H9 (cell line): Measurements from ENCODE around the gene CDC25B. TPM values are rescaled to one million over a fixed set of nuclear protein-coding genes. Genes with fewer than 3 reads are reported as not detected.
"Not testable (repeated sequence)": the region's sequence is repeated elsewhere in the genome, so short reads cannot be mapped to it uniquely, and the experiment has no call there.

Experiments
- DNase-seq: peaks from one replicate; pipeline ENCODE4 v3.0.0-alpha.2; 2017
- H2AFZ ChIP-seq: one replicate; pipeline ENCODE4 v1.6.1; 2013; ENCODE audit warnings: mild to moderate bottlenecking, low read length, control low read depth, moderate library complexity
- H2AK5ac ChIP-seq: 2 replicates; pipeline ENCODE4 v1.6.1; 2013; ENCODE audit warnings: low read length, control low read depth, mixed read lengths; ENCODE audit not compliant: insufficient read length
- H2BK120ac ChIP-seq: one replicate; pipeline ENCODE4 v1.6.1; 2013; ENCODE audit warnings: low read depth, mild to moderate bottlenecking, low read length, control low read depth, inconsistent platforms; ENCODE audit not compliant: poor library complexity, severe bottlenecking
- H2BK12ac ChIP-seq: 2 replicates; pipeline ENCODE4 v1.6.1; 2013; ENCODE audit warnings: low read length, control low read depth, mixed read lengths, low read depth; ENCODE audit not compliant: insufficient read length
- H2BK15ac ChIP-seq: 2 replicates; pipeline ENCODE4 v1.6.1; 2013; ENCODE audit warnings: low read depth, low read length, control low read depth
- H2BK20ac ChIP-seq: one replicate; pipeline ENCODE4 v1.6.1; 2013; ENCODE audit warnings: low read depth, mild to moderate bottlenecking, low read length, control low read depth, inconsistent platforms; ENCODE audit not compliant: poor library complexity, severe bottlenecking
- H2BK5ac ChIP-seq: 2 replicates; pipeline ENCODE4 v1.6.1; 2013; ENCODE audit warnings: low read length, control low read depth, mixed read lengths; ENCODE audit not compliant: insufficient read length
- H3K14ac ChIP-seq: 2 replicates; pipeline ENCODE4 v1.6.1; 2013; ENCODE audit warnings: low read length, control low read depth; ENCODE audit not compliant: insufficient read depth
- H3K18ac ChIP-seq: 2 replicates; pipeline ENCODE4 v1.6.1; 2013; ENCODE audit warnings: low read depth, mild to moderate bottlenecking, mixed read lengths, low read length, control low read depth; ENCODE audit not compliant: insufficient read length
- H3K23ac ChIP-seq: 2 replicates; pipeline ENCODE4 v1.6.1; 2013; ENCODE audit warnings: low read length, control low read depth, mixed read lengths, low read depth; ENCODE audit not compliant: insufficient read length
- H3K23me2 ChIP-seq: 2 replicates; pipeline ENCODE4 v1.6.1; 2013; ENCODE audit warnings: low read depth, mild to moderate bottlenecking, mixed read lengths, low read length, control low read depth; ENCODE audit not compliant: insufficient read length, poor library complexity, severe bottlenecking
- H3K27ac ChIP-seq: 2 replicates; pipeline ENCODE4 v1.5.1; 2013; ENCODE audit warnings: low read length, control low read depth, mixed read lengths, low read depth; ENCODE audit not compliant: insufficient read length
- H3K27me3 ChIP-seq: 2 replicates; pipeline ENCODE4 v1.6.1; 2013; ENCODE audit warnings: low read length, control low read depth, inconsistent platforms; ENCODE audit not compliant: insufficient read depth
- H3K4ac ChIP-seq: 2 replicates; pipeline ENCODE4 v1.6.1; 2013; ENCODE audit warnings: low read depth, mild to moderate bottlenecking, control low read depth, inconsistent platforms, low read length, moderate library complexity
- H3K4me1 ChIP-seq: 2 replicates; pipeline ENCODE4 v1.6.1; 2013; ENCODE audit warnings: low read length, control low read depth, inconsistent platforms; ENCODE audit not compliant: insufficient read depth
- H3K4me2 ChIP-seq: 2 replicates; pipeline ENCODE4 v1.6.1; 2013; ENCODE audit warnings: low read length, control low read depth, mixed read lengths; ENCODE audit not compliant: insufficient read length, insufficient read depth
- H3K56ac ChIP-seq: 2 replicates; pipeline ENCODE4 v1.6.1; 2013; ENCODE audit warnings: low read depth, mild to moderate bottlenecking, mixed read lengths, low read length, control low read depth; ENCODE audit not compliant: insufficient read length
- H3K79me1 ChIP-seq: 2 replicates; pipeline ENCODE4 v1.6.1; 2013; ENCODE audit warnings: low read depth, mild to moderate bottlenecking, moderate library complexity, low read length, control low read depth, inconsistent platforms; ENCODE audit not compliant: insufficient read depth, poor library complexity, severe bottlenecking
- H3K79me2 ChIP-seq: 2 replicates; pipeline ENCODE4 v1.6.1; 2013; ENCODE audit warnings: low read length, control low read depth, inconsistent platforms; ENCODE audit not compliant: insufficient read depth
- H3K9ac ChIP-seq: 2 replicates; pipeline ENCODE4 v1.6.1; 2013; ENCODE audit warnings: low read length, control low read depth, mixed read lengths; ENCODE audit not compliant: insufficient read length; ENCODE audit errors: extremely low read depth
- H3K9me3 ChIP-seq: one replicate; pipeline ENCODE4 v1.6.1; 2013; ENCODE audit warnings: low read depth, low read length, inconsistent platforms; ENCODE audit not compliant: control insufficient read depth
- H3T11ph ChIP-seq: one replicate; pipeline ENCODE4 v1.6.1; 2013; ENCODE audit warnings: mild to moderate bottlenecking, low read length, control low read depth, inconsistent platforms
- H4K20me1 ChIP-seq: one replicate; pipeline ENCODE4 v1.6.1; 2013; ENCODE audit not compliant: control insufficient read depth, insufficient read length, insufficient read depth
- H4K5ac ChIP-seq: 2 replicates; pipeline ENCODE4 v1.6.1; 2013; ENCODE audit warnings: low read depth, mild to moderate bottlenecking, mixed read lengths, low read length, control low read depth; ENCODE audit not compliant: insufficient read length
- H4K8ac ChIP-seq: replicated peaks from 2 replicates; pipeline ENCODE4 v1.6.1; 2013; ENCODE audit warnings: low read length, control low read depth, mixed read lengths, low read depth; ENCODE audit not compliant: insufficient read length
- H4K91ac ChIP-seq: 2 replicates; pipeline ENCODE4 v1.6.1; 2013; ENCODE audit warnings: low read depth, mild to moderate bottlenecking, moderate library complexity, mixed read lengths, low read length, control low read depth; ENCODE audit not compliant: insufficient read length
- H3K27ac Mint-ChIP-seq, 3 experiments: 2 replicates in 2 of 3; 3 replicates in 1 of 3; pipeline ENCODE4 v1.8.0; 2020 to 2021; ENCODE audit warnings: mixed read lengths in 3 of 3, mild to moderate bottlenecking in 1 of 3, moderate library complexity in 1 of 3
- H3K27me3 Mint-ChIP-seq: 2 replicates; pipeline ENCODE4 v1.8.0; 2021; ENCODE audit warnings: low read depth, mild to moderate bottlenecking, moderate library complexity, mixed read lengths
- H3K36me3 Mint-ChIP-seq, 3 experiments: 2 replicates in 2 of 3; 3 replicates in 1 of 3; pipeline ENCODE4 v1.8.0; 2020 to 2021; ENCODE audit warnings: low read depth in 3 of 3, mixed read lengths in 3 of 3; ENCODE audit not compliant: insufficient read depth in 1 of 3
- H3K4me1 Mint-ChIP-seq, 2 experiments: 2 replicates each; pipeline ENCODE4 v1.8.0; 2020; ENCODE audit warnings: mixed read lengths in 2 of 2
- H3K4me3 Mint-ChIP-seq, 2 experiments: 2 replicates in 1 of 2; 3 replicates in 1 of 2; pipeline ENCODE4 v1.8.0; 2020 to 2021; ENCODE audit warnings: mild to moderate bottlenecking in 2 of 2, mixed read lengths in 2 of 2, moderate library complexity in 1 of 2
- H3K9me3 Mint-ChIP-seq, 2 experiments: 2 replicates in 1 of 2; 3 replicates in 1 of 2; pipeline ENCODE4 v1.8.0; 2020; ENCODE audit warnings: mild to moderate bottlenecking in 2 of 2, mixed read lengths in 2 of 2, moderate library complexity in 1 of 2
- WGBS: extraction: QIAGEN DNeasy Blood & Tissue Kit; methylation state at CpG from one replicate; pipeline ENCODE4 v1.1.7; 2013; ENCODE audit warnings: missing lambda C conversion rate, low lambda C conversion rate, mixed read lengths; ENCODE audit not compliant: insufficient read length; ENCODE audit errors: extremely low coverage; 5-methylcytosine and 5-hydroxymethylcytosine counted together
- total RNA-seq: library from RNA; stranded (reverse); gene quantifications from 2 replicates; pipeline ENCODE4 v1.2.1, GENCODE V29; 2021
- TF ChIP-seq, protein P1 (sequence below): fragments of 200-600 bp; sonication (generic); conservative IDR thresholded peaks from 3 replicates; pipeline ENCODE4 v1.8.0; 2021; ENCODE audit warnings: antibody characterized with exemption, mild to moderate bottlenecking

The CDC25B gene
- total RNA-seq, 1 experiment from 2014 or later, result 24.0 TPM

DNA sequence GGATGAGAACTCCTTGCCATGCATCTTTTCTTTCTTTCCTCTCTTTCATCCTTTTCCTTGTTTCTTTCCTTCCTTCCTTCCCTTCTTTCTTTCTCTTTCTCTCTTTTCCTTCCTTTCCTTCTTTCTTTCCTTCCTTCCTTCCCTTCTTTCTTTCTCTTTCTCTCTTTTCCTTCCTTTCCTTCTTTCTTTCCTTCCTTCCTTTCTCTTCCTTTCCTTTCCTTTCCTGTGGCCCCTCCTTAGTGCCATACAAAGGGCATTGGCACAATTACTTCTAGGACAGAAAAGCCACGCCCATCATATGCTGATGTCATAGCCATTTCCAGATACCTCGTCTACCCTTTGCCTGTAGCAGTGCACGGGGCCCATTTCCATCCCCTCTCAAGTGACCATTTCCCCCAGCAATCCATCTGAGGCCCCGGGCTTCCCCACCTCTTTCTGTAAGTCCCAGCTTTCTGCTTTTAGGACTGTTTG lies 7.4 kb upstream of the CDC25B start:
- no peaks in the 10 kb centered on the region for H3K9me3 ChIP-seq
- no peak overlapping the region for H2AFZ ChIP-seq
- no peaks in the 10 kb centered on the region for H3K27me3 ChIP-seq
- peak overlapping the region in 1 of 3 experiments; percentile 2; a peak in 1 of 7 replicates for H3K27ac Mint-ChIP-seq
- WGBS, result no CpG with 5 or more reads among the region's 4 CpGs
- no peaks in the 10 kb centered on the region for H4K20me1 ChIP-seq
- H4K91ac ChIP-seq, result no peak overlapping the region
- no peak overlapping the region for H2BK5ac ChIP-seq
- H3K23me2 ChIP-seq, result peaks cover 7% of the 10 kb centered on the region
- no peak overlapping the region for H3K23ac ChIP-seq
- H3K79me1 ChIP-seq, result no peaks in the 10 kb centered on the region
- no peak overlapping the region for H3K4ac ChIP-seq
- no peak overlapping the region for H3K4me2 ChIP-seq
- no peak overlapping the region for H2BK120ac ChIP-seq
- no peak overlapping the region for H3K4me3 Mint-ChIP-seq
- DNase-seq, result no peak
- H3T11ph ChIP-seq, result no peak overlapping the region
- no peak overlapping the region for H2BK15ac ChIP-seq
- H3K79me2 ChIP-seq, result no peaks in the 10 kb centered on the region
- H3K27ac ChIP-seq, result no peak overlapping the region
- peaks cover 4 to 6% of the 10 kb centered on the region in 2 experiments for H3K4me1 Mint-ChIP-seq
- no peak overlapping the region for H3K9ac ChIP-seq
- no peak overlapping the region for H2AK5ac ChIP-seq
- H2BK12ac ChIP-seq, result no peak overlapping the region
- H3K36me3 Mint-ChIP-seq, result peaks cover 5 to 8% (median 8%) of the 10 kb centered on the region in 3 experiments; a peak in 6 of 7 replicates
- H3K9me3 Mint-ChIP-seq, result no peaks in the 10 kb centered on the region
- TF ChIP-seq, protein P1, sequence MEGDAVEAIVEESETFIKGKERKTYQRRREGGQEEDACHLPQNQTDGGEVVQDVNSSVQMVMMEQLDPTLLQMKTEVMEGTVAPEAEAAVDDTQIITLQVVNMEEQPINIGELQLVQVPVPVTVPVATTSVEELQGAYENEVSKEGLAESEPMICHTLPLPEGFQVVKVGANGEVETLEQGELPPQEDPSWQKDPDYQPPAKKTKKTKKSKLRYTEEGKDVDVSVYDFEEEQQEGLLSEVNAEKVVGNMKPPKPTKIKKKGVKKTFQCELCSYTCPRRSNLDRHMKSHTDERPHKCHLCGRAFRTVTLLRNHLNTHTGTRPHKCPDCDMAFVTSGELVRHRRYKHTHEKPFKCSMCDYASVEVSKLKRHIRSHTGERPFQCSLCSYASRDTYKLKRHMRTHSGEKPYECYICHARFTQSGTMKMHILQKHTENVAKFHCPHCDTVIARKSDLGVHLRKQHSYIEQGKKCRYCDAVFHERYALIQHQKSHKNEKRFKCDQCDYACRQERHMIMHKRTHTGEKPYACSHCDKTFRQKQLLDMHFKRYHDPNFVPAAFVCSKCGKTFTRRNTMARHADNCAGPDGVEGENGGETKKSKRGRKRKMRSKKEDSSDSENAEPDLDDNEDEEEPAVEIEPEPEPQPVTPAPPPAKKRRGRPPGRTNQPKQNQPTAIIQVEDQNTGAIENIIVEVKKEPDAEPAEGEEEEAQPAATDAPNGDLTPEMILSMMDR, result no peak
- H3K56ac ChIP-seq, result no peak overlapping the region
- H4K5ac ChIP-seq, result no peak overlapping the region
- H3K4me1 ChIP-seq, result no peaks in the 10 kb centered on the region
- no peak overlapping the region for H3K14ac ChIP-seq
- no peak overlapping the region for H2BK20ac ChIP-seq
- no peak overlapping the region for H3K18ac ChIP-seq
- H3K27me3 Mint-ChIP-seq, result peaks cover 32% of the 10 kb centered on the region
- no peak overlapping the region for H4K8ac ChIP-seq

- not testable (repeated sequence) for H3K79me2 ChIP-seq, H3K18ac ChIP-seq, H3K4me2 ChIP-seq, H4K5ac ChIP-seq, H3K4ac ChIP-seq, H2BK120ac ChIP-seq, H3T11ph ChIP-seq, H2BK12ac ChIP-seq, H3K23me2 ChIP-seq, H3K9me3 Mint-ChIP-seq, H2BK15ac ChIP-seq, H3K9me3 ChIP-seq, H2BK5ac ChIP-seq, H3K14ac ChIP-seq, H2AFZ ChIP-seq, H3K36me3 Mint-ChIP-seq, H3K4me1 ChIP-seq, H3K4me1 Mint-ChIP-seq, H3K27me3 ChIP-seq, H4K91ac ChIP-seq, H3K79me1 ChIP-seq, H3K27ac ChIP-seq, H3K56ac ChIP-seq, H2AK5ac ChIP-seq, H4K20me1 ChIP-seq, H4K8ac ChIP-seq, H3K4me3 Mint-ChIP-seq, H2BK20ac ChIP-seq, H3K9ac ChIP-seq, DNase-seq, H3K23ac ChIP-seq
- peaks cover 33% of the 10 kb centered on the region for H3K27me3 Mint-ChIP-seq
- peak overlapping the region in 1 of 3 experiments; percentile 2; a peak in 1 of 7 replicates for H3K27ac Mint-ChIP-seq
- no CpG with 5 or more reads among the region's 4 CpGs for whole genome bisulfite sequencing
These were observed 6.9 kb upstream of the CDC25B start for GRCh38 chr20:3789201-3789600.
